LNCAP (cell line): ENCODE measurements around the gene NFU1.

Experiments
- CTCF ChIP-seq: fragments of 450-650 bp; IDR thresholded peaks from 2 replicates; pipeline ENCODE4 v1.5.1; 2017; ENCODE audit warnings: mild to moderate bottlenecking

Gene NFU1

GRCh38 chr2:69450735-69451416 lies 13.6 kb upstream of the NFU1 start:
- TF ChIP-seq CTCF = no peak

DNA sequence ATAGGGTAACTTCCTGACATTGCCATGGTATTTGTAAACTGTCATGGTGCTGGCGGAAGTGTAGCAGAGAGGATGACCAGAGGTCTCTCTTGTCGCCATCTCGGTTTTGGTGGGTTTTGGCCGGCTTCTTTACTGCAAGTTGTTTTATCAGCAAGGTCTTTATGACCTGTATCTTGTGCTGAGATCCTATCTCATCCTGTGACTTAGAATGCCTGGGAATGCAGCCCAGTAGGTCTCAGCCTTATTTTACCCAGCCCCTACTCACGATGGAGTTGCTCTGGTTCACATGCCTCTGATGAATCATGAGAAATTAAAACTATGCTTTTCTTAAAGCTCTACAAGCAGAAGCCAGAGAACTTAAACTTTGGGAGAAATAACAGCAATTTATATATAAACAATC lies 12.7 kb upstream of the NFU1 start:
- TF ChIP-seq CTCF = no peak

DNA sequence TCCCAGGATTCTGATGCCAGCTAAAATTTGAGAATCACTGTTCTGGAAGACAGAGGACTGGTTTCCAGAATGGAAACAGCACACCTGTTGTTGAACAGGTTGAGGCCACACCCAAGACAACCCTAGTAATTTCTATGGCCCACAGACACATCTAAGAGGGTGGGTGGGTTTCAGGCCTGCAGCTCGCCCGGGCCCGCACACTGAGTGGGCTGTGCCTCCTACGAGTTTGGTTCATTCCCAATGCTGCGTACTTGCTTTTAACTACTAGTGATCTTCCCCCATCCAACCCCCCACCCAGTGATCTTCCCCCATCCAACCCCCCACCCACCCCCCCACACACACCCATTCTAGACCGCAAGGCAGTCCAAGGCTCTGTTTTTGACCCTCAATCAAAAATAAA lies 1.3 kb upstream of the NFU1 start:
- TF ChIP-seq CTCF = no peak

DNA sequence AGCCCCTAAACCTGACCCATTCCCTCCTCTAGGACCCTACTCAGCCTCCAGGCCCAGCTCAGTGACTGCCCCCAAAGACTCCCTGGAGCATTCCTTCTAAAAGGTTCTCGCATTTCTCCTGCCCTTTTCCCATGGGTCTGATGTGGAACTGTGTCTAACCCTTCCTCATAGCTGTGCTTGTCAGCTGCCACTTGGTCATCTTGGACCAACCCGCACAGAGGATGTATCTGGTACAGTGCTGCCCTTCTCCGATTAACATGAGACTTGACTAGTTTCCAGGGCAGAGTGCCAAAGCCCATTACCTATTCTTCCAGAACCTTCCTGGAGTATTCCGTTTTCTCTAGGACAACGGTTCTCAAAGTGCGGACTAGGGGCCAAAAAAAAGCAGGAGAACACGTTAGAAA lies 518 bp upstream of the NFU1 start:
- TF ChIP-seq CTCF = no peak

DNA sequence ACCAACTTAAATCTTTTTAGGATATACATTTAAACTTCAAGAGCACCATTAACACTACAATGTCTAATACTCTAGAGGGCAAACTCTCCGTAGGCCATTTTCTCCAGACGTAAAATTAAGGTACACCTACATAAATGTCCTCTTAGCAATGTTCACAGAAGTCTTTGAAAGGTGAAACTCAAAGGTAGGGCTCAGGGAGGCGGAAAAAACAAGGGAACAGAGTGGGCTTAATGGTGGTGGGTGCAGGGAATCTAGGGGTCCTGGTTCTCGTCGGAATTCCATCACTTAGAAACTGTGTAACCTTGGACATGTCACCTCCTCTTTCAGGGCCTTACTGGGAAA lies 668 bp downstream of the NFU1 start:
- TF ChIP-seq CTCF = no peak

DNA sequence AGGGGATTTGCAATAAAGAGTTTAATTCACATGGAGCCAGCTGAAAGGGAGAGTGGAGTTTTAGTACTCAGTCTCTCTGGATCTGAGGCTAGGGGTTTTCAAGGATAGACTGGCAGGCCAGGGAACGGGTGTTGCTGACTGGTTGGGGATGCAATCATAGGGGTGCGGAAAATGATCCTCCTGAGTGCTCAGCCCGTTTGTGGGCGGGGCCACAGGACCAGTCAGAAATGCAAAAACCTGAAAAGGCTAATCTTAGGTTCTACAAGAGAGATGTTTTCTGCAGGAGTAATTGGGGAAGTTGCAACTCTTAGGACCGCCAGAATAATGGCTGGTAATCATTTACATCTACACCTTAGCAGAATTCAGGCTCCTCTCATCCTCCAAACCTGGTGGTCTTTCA lies 2.5 kb downstream of the NFU1 start:
- TF ChIP-seq CTCF = no peak

DNA sequence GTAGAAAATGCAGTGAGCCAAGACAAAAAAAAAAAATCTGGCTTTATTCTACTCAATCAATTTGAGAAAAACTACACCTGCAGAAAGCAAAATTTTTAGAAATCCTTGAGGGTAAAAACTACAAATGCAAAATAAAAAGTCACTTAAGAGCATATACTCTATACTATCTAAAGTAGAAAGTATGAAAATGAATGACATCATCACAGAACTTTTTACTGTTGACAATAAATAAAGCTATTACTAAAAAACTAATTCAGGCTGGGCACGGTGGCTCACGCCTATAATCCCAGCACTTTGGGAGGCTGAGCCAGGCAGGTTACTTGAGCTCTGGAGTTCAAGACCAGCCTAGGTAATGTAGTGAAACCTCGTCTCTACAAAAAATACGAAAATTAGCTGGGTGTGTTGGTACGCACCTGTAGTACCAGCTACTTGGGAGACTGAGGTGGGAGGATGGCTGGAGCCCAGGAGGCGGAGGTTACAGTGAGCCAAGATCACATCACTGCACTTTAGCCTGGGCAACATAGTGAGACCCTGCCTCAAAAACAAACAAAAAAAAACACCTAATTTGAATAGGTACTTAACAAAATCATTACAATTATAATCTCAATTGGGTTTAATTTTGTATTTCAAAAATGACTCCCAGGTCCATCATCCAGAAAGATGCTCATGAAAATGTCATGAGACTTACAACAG lies 7.6 kb downstream of the NFU1 start:
- TF ChIP-seq CTCF = no peak
